ENCODE data around the gene NDUFB3.

The NDUFB3 gene

DNA sequence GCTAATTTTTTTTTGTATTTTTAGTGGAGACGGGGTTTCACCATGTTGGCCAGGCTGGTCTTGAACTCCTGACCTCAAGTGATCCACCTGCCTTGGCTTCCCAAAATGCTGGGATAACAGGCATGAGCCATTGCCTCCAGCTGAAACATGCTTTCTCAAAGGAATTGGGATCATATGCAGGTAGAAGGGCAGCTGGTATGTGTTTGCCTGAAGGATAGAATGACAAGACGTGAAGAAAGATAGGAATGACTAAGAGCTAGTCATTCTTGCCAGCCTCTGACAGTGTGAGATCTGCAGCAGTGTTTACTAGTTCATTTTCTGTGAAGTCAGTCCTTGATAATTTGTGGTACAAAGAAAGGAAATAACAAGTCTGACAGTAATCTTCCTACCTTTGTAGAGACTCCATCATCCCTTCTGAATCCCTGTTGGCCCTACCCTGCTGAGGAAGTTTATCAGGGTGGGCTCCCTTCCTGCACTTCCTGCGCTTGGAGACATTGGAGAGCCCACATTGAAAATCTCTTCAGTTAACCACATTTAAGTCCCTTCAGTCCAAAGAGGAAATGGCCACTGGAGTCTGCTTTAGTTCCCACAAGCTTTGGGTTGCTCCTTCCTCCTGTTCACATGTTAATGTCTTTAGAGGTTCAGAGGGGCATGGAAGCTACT lies 58.9 kb downstream of the NDUFB3 start:
- DNase-seq: peak; percentile 78

DNA sequence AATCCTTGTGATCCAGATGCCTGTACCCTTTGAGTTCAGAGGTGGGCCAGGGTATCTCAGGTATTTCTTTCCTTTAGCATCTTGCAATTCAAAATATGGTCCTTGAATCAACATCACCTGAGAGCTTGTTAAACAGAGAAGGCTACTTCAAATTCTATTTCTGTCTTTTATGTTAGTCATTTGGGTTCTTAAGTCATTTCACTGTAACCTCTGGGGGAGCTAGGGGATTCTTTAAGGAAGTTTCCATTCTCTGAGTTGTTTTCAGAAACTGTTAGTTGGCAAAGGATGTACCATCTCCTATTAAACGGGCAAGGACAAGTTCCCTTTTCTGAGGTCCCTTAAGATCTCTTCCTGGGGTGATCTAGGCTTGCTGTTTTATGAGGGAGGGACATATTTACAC lies 60.7 kb downstream of the NDUFB3 start:
- no peak for DNase-seq

Data from EL (cell line).